Inflammatory macrophage treated with lipopolysaccharide for 4 hours (primary cell): Measurements from ENCODE around the gene SLC17A2.

Experiments
- DNase-seq: peaks from one replicate; pipeline ENCODE4 v3.0.0-alpha.2; 2020

The SLC17A2 gene

GRCh38 chr6:25918083-25918683 is 12.3 kb downstream of the SLC17A2 start:
- no peak for DNase-seq

- DNase-seq = no peak
These were observed 13.6 kb downstream of the SLC17A2 start for GRCh38 chr6:25916789-25917490.

GRCh38 chr6:25916330-25916729 is 14.2 kb downstream of the SLC17A2 start:
- no peak for DNase-seq

- no peak for DNase-seq
These were observed 16.8 kb downstream of the SLC17A2 start for GRCh38 chr6:25913741-25914140.

GRCh38 chr6:25911351-25911750 is 19.1 kb downstream of the SLC17A2 start:
- no peak for DNase-seq

GRCh38 chr6:25907475-25908014 is 22.9 kb downstream of the SLC17A2 start:
- DNase-seq = no peak

GRCh38 chr6:25903467-25904099 is 26.9 kb downstream of the SLC17A2 start:
- no peak for DNase-seq

- peak; percentile 26 for DNase-seq
These were observed 28.4 kb downstream of the SLC17A2 start for GRCh38 chr6:25902071-25902470.

- no peak for DNase-seq
These were observed 29.6 kb downstream of the SLC17A2 start for GRCh38 chr6:25900843-25901242.

- no peak for DNase-seq
These were observed 30.7 kb downstream of the SLC17A2 start for GRCh38 chr6:25899580-25900408.

GRCh38 chr6:25899123-25899522 is 31.4 kb downstream of the SLC17A2 start:
- DNase-seq = no peak

- DNase-seq = no peak
These were observed 32.1 kb downstream of the SLC17A2 start for GRCh38 chr6:25898289-25898977.

GRCh38 chr6:25896252-25896651 is 34.2 kb downstream of the SLC17A2 start:
- DNase-seq = no peak

GRCh38 chr6:25895771-25896170 is 34.7 kb downstream of the SLC17A2 start:
- no peak for DNase-seq

GRCh38 chr6:25893778-25894177 is 36.7 kb downstream of the SLC17A2 start:
- no peak for DNase-seq

GRCh38 chr6:25892877-25893276 is 37.6 kb downstream of the SLC17A2 start:
- DNase-seq = no peak

GRCh38 chr6:25889877-25890853 is 40.3 kb downstream of the SLC17A2 start:
- no peak for DNase-seq

- no peak for DNase-seq
These were observed 41.9 kb downstream of the SLC17A2 start for GRCh38 chr6:25888626-25889025.

- DNase-seq = no peak
These were observed 44.4 kb downstream of the SLC17A2 start for GRCh38 chr6:25886066-25886465.

- DNase-seq = peak; percentile 53
These were observed 46.5 kb downstream of the SLC17A2 start for GRCh38 chr6:25883991-25884390.

GRCh38 chr6:25883536-25883935 is 47.0 kb downstream of the SLC17A2 start:
- DNase-seq = no peak
